ENCODE measurements around the gene IL10RA.

Gene IL10RA

GRCh38 chr11:118008271-118008911 lies 22.2 kb downstream of the IL10RA start:
- DNase-seq: no peak

GRCh38 chr11:118009864-118010737 lies 23.9 kb downstream of the IL10RA start:
- no peak for DNase-seq

GRCh38 chr11:118010738-118011461 lies 24.7 kb downstream of the IL10RA start:
- no peak for DNase-seq

- DNase-seq: no peak
Observed at GRCh38 chr11:118012083-118012669, 26.0 kb downstream of the IL10RA start.

GRCh38 chr11:118014022-118014421 lies 27.8 kb downstream of the IL10RA start:
- DNase-seq: no peak

GRCh38 chr11:118015385-118015841 lies 29.2 kb downstream of the IL10RA start:
- DNase-seq: no peak

GRCh38 chr11:118016104-118016503 lies 29.9 kb downstream of the IL10RA start:
- no peak for DNase-seq

- no peak for DNase-seq
Observed at GRCh38 chr11:118017111-118017510, 30.9 kb downstream of the IL10RA start.

GRCh38 chr11:118017631-118018315 lies 31.6 kb downstream of the IL10RA start:
- no peak for DNase-seq

- DNase-seq: no peak
Observed at GRCh38 chr11:118018401-118018800, 32.2 kb downstream of the IL10RA start.

- DNase-seq: no peak
Observed at GRCh38 chr11:118021146-118021545, 35.0 kb downstream of the IL10RA start.

GRCh38 chr11:118027694-118028093 lies 41.5 kb downstream of the IL10RA start:
- DNase-seq: no peak

GRCh38 chr11:118028626-118029025 lies 42.4 kb downstream of the IL10RA start:
- DNase-seq: no peak

GRCh38 chr11:118033443-118033842 lies 47.2 kb downstream of the IL10RA start:
- DNase-seq: no peak

GRCh38 chr11:118042141-118042540 lies 55.9 kb downstream of the IL10RA start:
- DNase-seq: no peak

GRCh38 chr11:118042796-118043195 lies 56.6 kb downstream of the IL10RA start:
- DNase-seq: no peak

- no peak for DNase-seq
Observed at GRCh38 chr11:118045191-118045590, 59.0 kb downstream of the IL10RA start.

- DNase-seq: no peak
Observed at GRCh38 chr11:118046051-118046963, 60.1 kb downstream of the IL10RA start.

- no peak for DNase-seq
Observed at GRCh38 chr11:118046964-118047700, 60.9 kb downstream of the IL10RA start.

GRCh38 chr11:118047749-118048148 lies 61.6 kb downstream of the IL10RA start:
- DNase-seq: no peak
